ENCODE measurements around the gene SHE. TPM values are rescaled to one million over a fixed set of nuclear protein-coding genes. Genes with fewer than 3 reads are reported as not detected.
"Not testable (repeated sequence)": the region's sequence is repeated elsewhere in the genome, so short reads cannot be mapped to it uniquely, and the experiment has no call there.

Gene SHE
- total RNA-seq, 1 donor from 2014 or later: 0.04 TPM

- ATAC-seq (ENCODE audit: low read depth): no peak
- Mint-ChIP-seq H3K4me1 (peaks cover 41% of the 10 kb centered on the region), H3K4me3 (no peak overlapping the region), H3K9me3 (no peaks in the 10 kb centered on the region), H3K36me3 (ENCODE audit: low read depth) (no peaks in the 10 kb centered on the region), H3K27ac (no peak overlapping the region), H3K27me3 (peaks cover 3% of the 10 kb centered on the region)
- DNase-seq: no peak
- POLR2A ChIA-PET: no interaction called here
- no peak for TF ChIP-seq CTCF (IDR thresholded peaks at IDR 0.05)
- intact Hi-C loops (cut with micrococcal nuclease): no loop called here
- CTCF ChIA-PET: no interaction called here
Observed at GRCh38 chr1:154488922-154489321, 13.3 kb downstream of the SHE start.

GRCh38 chr1:154486756-154487155 lies 15.5 kb downstream of the SHE start:
- not testable (repeated sequence) for H3K27me3 Mint-ChIP-seq

GRCh38 chr1:154485910-154486496 lies 16.2 kb downstream of the SHE start:
- ATAC-seq (ENCODE audit: low read depth) (no peak), DNase-seq (no peak)
- Mint-ChIP-seq H3K27me3 (peaks cover 3% of the 10 kb centered on the region), H3K36me3 (ENCODE audit: low read depth) (no peaks in the 10 kb centered on the region), H3K9me3 (no peaks in the 10 kb centered on the region), H3K27ac (no peak overlapping the region), H3K4me1 (peaks cover 12% of the 10 kb centered on the region), H3K4me3 (no peak overlapping the region)
- intact Hi-C loops (cut with micrococcal nuclease): no loop called here
- ChIA-PET POLR2A (no interaction called here), CTCF (no interaction called here)
- no peak for TF ChIP-seq CTCF (IDR thresholded peaks at IDR 0.05)

More at GRCh38 chr1:154486756-154487155, 15.5 kb downstream of the SHE start:
- ATAC-seq (ENCODE audit: low read depth); intact Hi-C loops (cut with micrococcal nuclease); H3K36me3 Mint-ChIP-seq (ENCODE audit: low read depth); H3K27ac Mint-ChIP-seq; H3K9me3 Mint-ChIP-seq; DNase-seq; H3K4me3 Mint-ChIP-seq; POLR2A ChIA-PET: not testable (repeated sequence)
- CTCF ChIA-PET: interaction anchor here (0.9 kb wide), 1 partner anchor 60 kb away, joined by 3 read pairs; no protein-coding TSS in a partner anchor
- peaks cover 19% of the 10 kb centered on the region for H3K4me1 Mint-ChIP-seq

- intact Hi-C loops (cut with micrococcal nuclease): no loop called here
- peaks cover 3% of the 10 kb centered on the region for H3K27me3 Mint-ChIP-seq
- ATAC-seq (ENCODE audit: low read depth) (no peak), DNase-seq (no peak)
- no peak overlapping the region for H3K4me3 Mint-ChIP-seq
- no peak for TF ChIP-seq CTCF (IDR thresholded peaks at IDR 0.05)
- no peak overlapping the region for H3K27ac Mint-ChIP-seq
- peaks cover 3% of the 10 kb centered on the region for H3K4me1 Mint-ChIP-seq
- no peaks in the 10 kb centered on the region for H3K36me3 Mint-ChIP-seq (ENCODE audit: low read depth)
- CTCF ChIA-PET: no interaction called here
- H3K9me3 Mint-ChIP-seq: no peaks in the 10 kb centered on the region
- POLR2A ChIA-PET: no interaction called here
Observed at GRCh38 chr1:154485106-154485505, 17.1 kb downstream of the SHE start.

GRCh38 chr1:154483941-154484803 lies 18.0 kb downstream of the SHE start:
- DNase-seq (no peak), ATAC-seq (ENCODE audit: low read depth) (no peak)
- Mint-ChIP-seq H3K9me3 (no peaks in the 10 kb centered on the region), H3K36me3 (ENCODE audit: low read depth) (no peaks in the 10 kb centered on the region), H3K27ac (no peak overlapping the region), H3K4me1 (peaks cover 2% of the 10 kb centered on the region), H3K4me3 (no peak overlapping the region), H3K27me3 (peaks cover 3% of the 10 kb centered on the region)
- ChIA-PET CTCF (no interaction called here), POLR2A (no interaction called here)
- intact Hi-C loops (cut with micrococcal nuclease): no loop called here
- TF ChIP-seq CTCF (IDR thresholded peaks at IDR 0.05): no peak
